Endothelial cell of hepatic sinusoid (primary cell): ENCODE data around the gene NRL.
"Not testable (repeated sequence)": the region's sequence is repeated elsewhere in the genome, so short reads cannot be mapped to it uniquely, and the experiment has no call there.

Experiments
- in situ Hi-C: cut with HindIII; loops from 2 replicates; pipeline ENCODE4 v1.10.0; 2017; ENCODE audit warnings: low sequenced_read_pairs

The NRL gene

DNA sequence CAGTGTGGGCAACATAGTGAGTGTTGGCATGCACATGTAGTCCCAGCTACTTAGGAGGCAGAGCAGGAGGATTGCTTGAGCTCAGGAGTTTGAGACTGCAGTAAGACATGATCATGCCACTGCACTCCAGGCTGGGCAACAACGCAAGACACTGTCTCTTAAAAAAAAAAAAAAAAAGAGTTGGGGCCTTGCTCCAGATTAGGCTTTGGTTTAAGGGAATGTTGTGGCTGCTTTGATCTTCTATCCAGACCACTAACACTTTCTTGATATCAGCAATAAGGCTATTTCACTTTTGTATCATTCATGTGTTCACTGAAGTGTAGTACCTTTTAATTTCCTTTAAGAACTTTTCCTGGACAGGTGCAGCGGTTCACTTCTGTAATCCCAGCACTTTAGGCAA, 12.9 kb upstream of the NRL start:
- in situ Hi-C loops = no loop called here

DNA sequence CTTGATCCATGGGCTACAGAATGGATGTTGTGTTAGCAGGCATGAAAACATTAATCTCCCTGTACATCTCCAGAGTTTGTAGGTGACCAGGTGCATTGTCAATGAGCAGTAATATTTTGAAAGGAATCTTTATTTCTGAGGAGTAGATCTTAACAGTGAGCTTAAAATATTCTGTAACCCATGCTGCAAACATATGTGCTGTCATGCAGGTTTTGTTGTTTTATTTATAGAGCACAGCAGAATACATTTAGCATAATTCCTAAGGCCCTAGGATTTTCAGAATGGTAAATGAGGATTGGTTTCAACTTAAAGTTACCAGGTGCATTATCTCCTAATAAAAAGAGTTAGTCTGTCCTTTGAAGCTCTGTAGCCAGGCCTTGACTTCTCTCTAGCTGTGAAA, 12.2 kb upstream of the NRL start:
- in situ Hi-C loops = no loop called here

GRCh38 chr14:24123424-24124417, 9.0 kb upstream of the NRL start:
- in situ Hi-C loops = no loop called here

DNA sequence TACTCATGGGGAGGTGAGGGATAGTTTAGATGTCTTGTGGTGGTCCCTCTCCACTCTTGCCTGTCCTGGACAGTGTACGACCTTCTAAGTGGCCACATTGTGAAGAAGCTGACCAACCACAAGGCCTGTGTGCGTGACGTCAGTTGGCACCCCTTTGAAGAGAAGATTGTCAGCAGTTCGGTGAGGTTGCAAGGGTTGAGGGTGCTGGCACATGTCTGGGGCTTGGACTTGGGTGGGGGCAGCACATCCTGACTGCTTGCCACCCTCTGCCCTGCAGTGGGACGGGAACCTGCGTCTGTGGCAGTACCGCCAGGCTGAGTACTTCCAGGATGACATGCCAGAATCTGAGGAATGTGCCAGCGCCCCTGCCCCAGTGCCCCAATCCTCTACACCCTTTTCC, 8.1 kb upstream of the NRL start:
- in situ Hi-C loops = no loop called here

DNA sequence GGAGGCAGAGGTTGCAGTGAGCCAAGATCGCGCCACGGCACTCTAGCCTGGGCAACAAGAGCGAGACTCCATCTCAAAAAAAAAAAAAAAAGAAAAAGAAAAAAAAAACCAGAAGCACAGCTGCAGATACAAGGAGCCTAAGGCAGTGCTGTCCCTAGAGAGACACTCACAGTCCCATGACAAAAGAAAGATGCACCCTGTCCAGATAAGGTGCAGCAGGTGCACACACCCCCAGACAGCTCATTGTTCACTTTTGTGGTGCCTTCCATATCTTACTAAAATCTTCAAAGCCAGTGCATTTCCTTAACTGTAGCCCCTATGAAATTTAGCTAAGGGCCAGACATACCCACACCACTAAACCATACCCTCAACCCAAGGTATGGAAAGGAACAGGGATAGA, 7.7 kb upstream of the NRL start:
- in situ Hi-C loops = no loop called here

DNA sequence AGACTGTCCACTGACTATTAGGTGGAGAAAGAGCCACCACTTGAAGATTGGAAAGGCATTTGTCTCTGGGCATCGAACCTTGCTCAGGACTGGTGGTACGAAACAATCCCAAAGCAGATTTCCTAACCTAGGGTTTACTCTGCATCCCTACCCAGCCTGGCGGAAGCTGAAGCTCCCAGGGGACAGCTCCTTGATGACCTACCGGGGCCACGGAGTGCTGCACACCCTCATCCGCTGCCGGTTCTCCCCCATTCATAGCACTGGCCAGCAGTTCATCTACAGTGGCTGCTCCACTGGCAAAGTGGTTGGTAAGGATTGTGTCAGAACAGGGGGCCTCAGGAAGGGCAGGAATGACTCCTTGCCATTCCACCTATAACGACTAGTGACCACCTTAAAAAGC, 6.5 kb upstream of the NRL start:
- in situ Hi-C loops = no loop called here

- in situ Hi-C loops = no loop called here
Observed at GRCh38 chr14:24119691-24120090, 4.9 kb upstream of the NRL start.

DNA sequence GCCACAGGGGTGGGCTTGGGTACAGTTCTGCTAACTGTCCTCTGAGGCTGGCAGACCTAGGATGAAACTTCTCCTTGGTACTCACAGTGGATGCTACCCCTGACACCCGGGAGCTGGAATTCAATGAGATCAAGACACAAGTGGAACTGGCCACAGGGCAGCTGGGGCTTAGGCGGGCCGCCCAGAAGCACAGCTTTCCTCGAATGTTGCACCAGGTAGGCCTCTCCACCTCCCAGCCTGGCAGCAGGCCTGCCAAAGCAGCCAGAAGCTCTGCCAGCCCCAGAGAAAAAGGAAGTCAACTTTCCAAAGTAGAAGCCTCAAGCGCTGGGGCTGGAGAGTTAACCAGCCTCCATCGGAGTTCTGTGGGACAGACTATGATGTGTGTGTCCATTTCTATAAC, 2.4 kb upstream of the NRL start:
- in situ Hi-C loops = no loop called here

DNA sequence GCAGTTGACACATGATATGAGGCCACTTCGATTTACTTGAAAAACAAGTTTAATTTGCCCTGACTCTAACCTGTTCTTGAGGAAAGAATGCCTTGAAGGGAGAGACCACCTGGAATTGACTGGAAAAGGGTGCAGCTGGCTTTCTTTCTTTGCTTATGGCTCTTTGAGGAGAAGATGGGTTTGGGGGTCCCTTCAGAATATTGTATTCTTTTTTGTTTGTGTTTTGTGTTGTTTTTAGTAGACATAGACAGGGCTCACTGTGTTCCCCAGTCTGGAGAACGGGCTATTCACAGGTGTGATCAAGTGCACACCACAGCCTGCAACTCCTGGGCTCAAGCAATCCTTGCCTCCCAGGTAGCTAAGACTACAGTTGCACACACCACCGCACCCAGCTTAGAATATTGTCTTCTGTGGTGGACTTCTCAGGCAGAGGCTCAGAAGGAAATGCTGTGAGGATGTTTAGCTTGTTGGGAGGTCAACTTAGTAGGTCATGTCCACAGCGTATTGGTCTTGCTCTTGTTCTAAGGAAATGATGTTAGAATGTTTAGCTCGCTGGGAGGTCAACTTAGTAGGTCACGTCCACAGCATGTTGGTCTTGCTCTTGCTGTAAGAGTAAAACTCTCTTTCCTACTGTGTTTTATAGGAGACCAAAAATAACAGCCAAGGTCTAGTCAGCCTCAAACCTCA, 1.5 kb upstream of the NRL start:
- in situ Hi-C loops = no loop called here

DNA sequence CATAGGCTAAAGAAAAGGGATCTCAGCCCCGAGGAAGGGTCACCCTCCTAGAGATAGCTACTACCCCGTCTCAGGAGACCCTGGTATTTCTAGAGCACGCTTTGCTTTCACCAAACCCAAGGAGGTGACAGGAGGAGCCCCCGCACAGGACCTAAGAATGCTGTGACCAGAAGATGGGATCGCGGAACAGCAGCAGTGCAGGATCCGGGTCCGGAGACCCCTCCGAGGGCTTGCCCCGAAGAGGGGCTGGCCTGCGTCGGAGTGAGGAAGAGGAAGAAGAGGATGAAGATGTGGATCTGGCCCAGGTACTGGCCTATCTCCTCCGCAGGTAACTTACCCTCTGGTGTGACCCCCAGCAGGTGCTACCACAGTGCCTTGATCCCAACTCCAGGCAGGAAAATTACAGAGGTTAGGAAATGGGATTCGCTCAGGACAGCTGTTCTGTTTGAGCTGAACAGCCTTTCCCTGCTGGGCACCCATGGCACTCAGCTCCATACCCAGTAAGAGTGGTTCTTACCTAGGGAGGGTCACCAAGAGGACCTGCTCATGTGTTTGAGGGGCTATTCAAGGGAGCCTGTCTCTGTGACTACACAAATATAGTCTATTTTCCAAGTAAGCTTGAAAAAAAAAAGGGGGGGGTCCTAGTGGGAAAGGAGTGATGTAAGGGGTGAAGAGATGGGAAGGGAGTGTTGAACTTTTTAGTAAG, 826 bp upstream of the NRL start:
- in situ Hi-C loops = no loop called here

- in situ Hi-C loops = no loop called here
Observed at GRCh38 chr14:24113801-24114531, 783 bp downstream of the NRL start.

DNA sequence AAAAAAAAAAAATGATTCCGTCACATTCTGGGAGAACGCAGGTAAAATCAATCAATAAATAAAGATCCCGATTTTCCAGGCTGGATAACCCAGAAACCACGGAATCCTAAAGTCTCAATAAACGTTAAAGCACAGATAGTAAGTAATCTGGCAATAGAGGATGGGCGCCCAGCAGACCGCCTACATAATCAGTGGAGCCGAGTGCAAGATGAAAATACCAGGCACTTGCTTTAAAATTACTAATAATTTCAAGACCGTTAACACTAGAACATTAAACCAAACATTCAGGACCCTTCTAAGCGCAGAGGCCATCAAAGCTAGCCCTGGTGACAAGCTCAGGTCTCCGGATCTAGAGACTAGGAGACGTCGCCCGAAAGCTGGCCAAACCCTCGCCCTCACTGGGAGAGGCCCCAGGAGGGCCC, 1.4 kb downstream of the NRL start:
- in situ Hi-C loops = no loop called here

DNA sequence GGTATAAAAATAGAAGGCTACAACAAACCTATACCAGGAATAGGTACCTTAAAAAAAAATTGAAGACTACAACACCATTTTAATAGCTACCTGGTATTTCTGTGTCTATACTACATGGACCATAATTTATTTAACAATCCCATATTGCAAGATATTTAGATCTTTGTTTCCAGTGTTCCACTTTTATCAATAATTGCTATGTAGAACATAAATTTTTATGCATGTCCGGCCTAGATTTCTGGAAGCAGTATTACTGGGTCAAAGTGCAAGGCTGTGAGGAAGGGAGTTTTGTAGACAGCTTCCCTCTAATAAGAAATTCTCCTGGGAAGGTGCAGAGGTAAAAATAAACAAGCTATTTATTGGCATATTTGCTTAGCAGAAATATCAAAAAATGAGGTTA, 4.2 kb downstream of the NRL start:
- in situ Hi-C loops = no loop called here

- in situ Hi-C loops = no loop called here
Observed at GRCh38 chr14:24110060-24110459, 4.7 kb downstream of the NRL start.

GRCh38 chr14:24108336-24108874, 6.3 kb downstream of the NRL start:
- in situ Hi-C loops = no loop called here

DNA sequence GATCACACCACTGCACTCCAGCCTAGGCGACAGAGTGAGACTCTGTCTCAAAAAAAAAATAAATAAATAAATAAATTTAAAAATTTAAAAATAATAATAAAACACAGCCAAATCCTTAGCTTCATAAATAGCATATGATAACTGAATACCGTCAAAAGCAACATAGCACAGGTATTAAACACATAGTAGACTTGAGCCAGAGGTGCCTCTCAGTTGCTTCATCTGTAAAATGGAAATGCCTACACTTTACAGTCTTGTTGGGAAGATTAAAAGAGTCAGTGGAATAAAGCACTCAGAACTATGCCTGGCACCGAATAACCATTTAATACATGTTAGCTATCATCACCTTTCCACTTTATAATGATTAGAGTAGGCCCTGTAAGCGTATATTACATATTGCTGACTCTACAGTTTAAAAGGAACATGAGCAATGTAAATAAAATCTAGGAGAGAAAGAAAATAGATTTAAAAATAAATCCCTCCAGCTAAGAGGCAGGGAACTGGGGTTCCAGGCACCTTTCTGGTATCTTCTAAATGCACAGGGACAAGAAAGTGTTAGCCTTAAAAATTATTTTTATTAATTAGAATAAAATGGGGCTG, 8.0 kb downstream of the NRL start:
- in situ Hi-C loops = no loop called here

- in situ Hi-C loops = not testable (repeated sequence)
Observed at GRCh38 chr14:24105609-24106239, 9.0 kb downstream of the NRL start.

GRCh38 chr14:24103451-24103850, 11.3 kb downstream of the NRL start:
- in situ Hi-C loops = no loop called here

GRCh38 chr14:24102357-24103048, 12.2 kb downstream of the NRL start:
- in situ Hi-C loops = no loop called here
